ENCODE measurements around the gene GART.

Gene GART

DNA sequence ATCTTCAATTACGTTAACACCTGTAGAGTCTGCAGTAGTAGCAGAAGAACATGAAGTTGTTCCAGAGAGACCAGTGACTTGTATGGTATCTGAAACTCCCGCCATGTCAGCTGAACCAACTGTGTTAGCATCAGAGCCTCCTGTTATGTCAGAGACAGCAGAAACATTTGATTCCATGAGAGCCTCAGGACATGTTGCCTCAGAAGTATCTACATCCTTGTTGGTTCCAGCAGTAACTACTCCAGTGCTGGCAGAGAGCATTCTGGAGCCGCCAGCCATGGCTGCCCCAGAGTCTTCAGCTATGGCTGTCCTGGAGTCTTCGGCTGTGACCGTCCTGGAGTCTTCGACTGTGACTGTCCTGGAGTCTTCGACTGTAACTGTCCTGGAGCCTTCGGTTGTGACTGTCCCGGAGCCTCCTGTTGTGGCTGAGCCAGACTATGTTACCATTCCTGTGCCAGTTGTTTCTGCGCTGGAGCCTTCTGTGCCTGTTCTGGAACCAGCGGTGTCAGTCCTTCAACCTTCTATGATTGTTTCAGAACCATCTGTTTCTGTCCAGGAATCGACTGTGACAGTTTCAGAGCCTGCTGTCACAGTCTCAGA lies 11.2 kb upstream of the GART start:
- H3K4me1 ChIP-seq = peaks cover 0 to 24% (median 11%) of the 10 kb centered on the region in 4 donors
- peaks cover 77 to 95% (median 91%) of the 10 kb centered on the region in 3 donors for H3K36me3 ChIP-seq
- no peak overlapping the region for H3K27ac ChIP-seq
- no peak overlapping the region for H3K4me3 ChIP-seq
- intact Hi-C loops (cut with DNase I; ENCODE audit: low total_unique reads) = no loop called here
- DNase-seq = no peak
- TF ChIP-seq, protein P1, sequence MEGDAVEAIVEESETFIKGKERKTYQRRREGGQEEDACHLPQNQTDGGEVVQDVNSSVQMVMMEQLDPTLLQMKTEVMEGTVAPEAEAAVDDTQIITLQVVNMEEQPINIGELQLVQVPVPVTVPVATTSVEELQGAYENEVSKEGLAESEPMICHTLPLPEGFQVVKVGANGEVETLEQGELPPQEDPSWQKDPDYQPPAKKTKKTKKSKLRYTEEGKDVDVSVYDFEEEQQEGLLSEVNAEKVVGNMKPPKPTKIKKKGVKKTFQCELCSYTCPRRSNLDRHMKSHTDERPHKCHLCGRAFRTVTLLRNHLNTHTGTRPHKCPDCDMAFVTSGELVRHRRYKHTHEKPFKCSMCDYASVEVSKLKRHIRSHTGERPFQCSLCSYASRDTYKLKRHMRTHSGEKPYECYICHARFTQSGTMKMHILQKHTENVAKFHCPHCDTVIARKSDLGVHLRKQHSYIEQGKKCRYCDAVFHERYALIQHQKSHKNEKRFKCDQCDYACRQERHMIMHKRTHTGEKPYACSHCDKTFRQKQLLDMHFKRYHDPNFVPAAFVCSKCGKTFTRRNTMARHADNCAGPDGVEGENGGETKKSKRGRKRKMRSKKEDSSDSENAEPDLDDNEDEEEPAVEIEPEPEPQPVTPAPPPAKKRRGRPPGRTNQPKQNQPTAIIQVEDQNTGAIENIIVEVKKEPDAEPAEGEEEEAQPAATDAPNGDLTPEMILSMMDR (IDR thresholded peaks at IDR 0.05) = no peak
- no peaks in the 10 kb centered on the region for H3K9me3 ChIP-seq
- H3K27me3 ChIP-seq = no peaks in the 10 kb centered on the region

DNA sequence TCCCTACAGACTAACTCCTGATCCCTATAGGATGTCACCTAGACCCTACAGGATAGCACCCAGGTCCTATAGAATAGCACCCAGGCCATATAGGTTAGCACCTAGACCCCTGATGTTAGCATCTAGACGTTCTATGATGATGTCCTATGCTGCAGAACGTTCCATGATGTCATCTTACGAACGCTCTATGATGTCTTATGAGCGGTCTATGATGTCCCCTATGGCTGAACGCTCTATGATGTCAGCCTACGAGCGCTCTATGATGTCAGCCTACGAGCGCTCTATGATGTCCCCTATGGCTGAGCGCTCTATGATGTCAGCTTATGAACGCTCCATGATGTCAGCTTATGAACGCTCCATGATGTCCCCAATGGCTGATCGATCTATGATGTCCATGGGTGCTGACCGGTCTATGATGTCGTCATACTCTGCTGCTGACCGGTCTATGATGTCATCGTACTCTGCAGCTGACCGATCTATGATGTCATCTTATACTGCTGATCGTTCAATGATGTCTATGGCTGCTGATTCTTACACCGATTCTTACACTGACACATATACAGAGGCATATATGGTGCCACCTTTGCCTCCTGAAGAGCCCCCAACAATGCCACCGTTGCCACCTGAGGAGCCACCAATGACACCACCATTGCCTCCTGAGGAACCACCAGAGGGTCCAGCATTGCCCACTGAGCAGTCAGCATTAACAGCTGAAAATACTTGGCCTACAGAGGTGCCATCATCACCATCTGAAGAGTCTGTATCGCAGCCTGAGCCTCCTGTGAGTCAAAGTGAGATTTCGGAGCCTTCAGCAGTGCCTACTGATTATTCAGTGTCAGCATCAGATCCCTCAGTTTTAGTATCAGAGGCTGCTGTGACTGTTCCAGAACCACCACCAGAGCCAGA lies 10.4 kb upstream of the GART start:
- no peak overlapping the region for H3K4me3 ChIP-seq
- no peak for DNase-seq
- no peaks in the 10 kb centered on the region for H3K27me3 ChIP-seq
- H3K36me3 ChIP-seq = peaks cover 77 to 95% (median 90%) of the 10 kb centered on the region in 3 donors
- TF ChIP-seq, protein P1 (IDR thresholded peaks at IDR 0.05) = no peak
- no peaks in the 10 kb centered on the region for H3K9me3 ChIP-seq
- intact Hi-C loops (cut with DNase I; ENCODE audit: low total_unique reads) = no loop called here
- no peak overlapping the region for H3K27ac ChIP-seq
- H3K4me1 ChIP-seq = peaks cover 0 to 25% (median 11%) of the 10 kb centered on the region in 4 donors

DNA sequence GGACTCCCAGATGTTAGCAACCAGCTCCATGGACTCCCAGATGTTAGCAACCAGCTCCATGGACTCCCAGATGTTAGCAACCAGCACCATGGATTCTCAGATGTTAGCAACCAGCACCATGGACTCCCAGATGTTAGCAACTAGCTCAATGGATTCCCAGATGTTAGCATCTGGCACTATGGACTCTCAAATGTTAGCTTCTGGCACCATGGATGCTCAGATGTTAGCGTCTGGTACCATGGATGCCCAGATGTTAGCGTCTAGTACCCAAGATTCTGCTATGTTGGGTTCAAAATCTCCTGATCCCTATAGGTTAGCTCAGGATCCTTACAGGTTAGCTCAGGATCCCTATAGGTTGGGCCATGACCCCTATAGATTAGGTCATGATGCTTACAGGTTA lies 9.7 kb upstream of the GART start:
- TF ChIP-seq, protein P1 (IDR thresholded peaks at IDR 0.05) = no peak
- Histone ChIP-seq H3K27me3 (no peaks in the 10 kb centered on the region), H3K36me3 (peaks cover 78 to 96% (median 90%) of the 10 kb centered on the region in 3 donors), H3K4me3 (no peak overlapping the region), H3K9me3 (no peaks in the 10 kb centered on the region), H3K4me1 (peaks cover 0 to 20% (median 10%) of the 10 kb centered on the region in 4 donors), H3K27ac (no peak overlapping the region)
- DNase-seq = no peak
- intact Hi-C loops (cut with DNase I; ENCODE audit: low total_unique reads) = no loop called here

DNA sequence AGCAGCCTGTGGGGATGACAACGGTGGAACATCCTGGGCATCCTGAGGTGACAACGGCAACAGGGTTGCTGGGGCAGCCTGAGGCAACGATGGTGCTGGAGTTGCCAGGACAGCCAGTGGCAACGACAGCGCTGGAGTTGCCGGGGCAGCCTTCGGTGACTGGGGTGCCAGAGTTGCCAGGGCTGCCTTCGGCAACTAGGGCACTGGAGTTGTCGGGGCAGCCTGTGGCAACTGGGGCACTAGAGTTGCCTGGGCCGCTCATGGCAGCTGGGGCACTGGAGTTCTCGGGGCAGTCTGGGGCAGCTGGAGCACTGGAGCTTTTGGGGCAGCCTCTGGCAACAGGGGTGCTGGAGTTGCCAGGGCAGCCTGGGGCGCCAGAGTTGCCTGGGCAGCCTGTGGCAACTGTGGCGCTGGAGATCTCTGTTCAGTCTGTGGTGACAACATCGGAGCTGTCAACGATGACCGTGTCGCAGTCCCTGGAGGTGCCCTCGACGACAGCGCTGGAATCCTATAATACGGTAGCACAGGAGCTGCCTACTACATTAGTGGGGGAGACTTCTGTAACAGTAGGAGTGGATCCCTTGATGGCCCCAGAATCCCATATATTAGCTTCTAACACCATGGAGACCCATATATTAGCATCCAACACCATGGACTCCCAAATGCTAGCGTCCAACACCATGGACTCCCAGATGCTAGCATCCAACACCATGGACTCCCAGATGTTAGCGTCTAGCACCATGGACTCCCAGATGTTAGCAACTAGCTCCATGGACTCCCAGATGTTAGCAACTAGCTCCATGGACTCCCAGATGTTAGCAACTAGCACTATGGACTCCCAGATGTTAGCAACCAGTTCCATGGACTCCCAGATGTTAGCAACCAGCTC lies 9.1 kb upstream of the GART start:
- intact Hi-C loops (cut with DNase I; ENCODE audit: low total_unique reads) = no loop called here
- TF ChIP-seq, protein P1 (IDR thresholded peaks at IDR 0.05) = no peak

More for the DNA sequence above, 9.1 kb upstream of the GART start:
- Histone ChIP-seq H3K27ac (no peak overlapping the region), H3K4me3 (no peak overlapping the region), H3K9me3 (no peaks in the 10 kb centered on the region), H3K4me1 (peaks cover 0 to 21% (median 4%) of the 10 kb centered on the region in 4 donors), H3K36me3 (peaks cover 78 to 94% (median 90%) of the 10 kb centered on the region in 3 donors), H3K27me3 (no peaks in the 10 kb centered on the region)
- DNase-seq = no peak
